Stomach smooth muscle (tissue), 2 donors: Measurements from ENCODE around the gene S100A9.
"Not testable (repeated sequence)": the region's sequence is repeated elsewhere in the genome, so short reads cannot be mapped to it uniquely, and the experiment has no call there.

Experiments
- H3K27ac ChIP-seq: one replicate; pipeline ENCODE4 v1.7.0; 2013; ENCODE audit warnings: mild to moderate bottlenecking, low read length, inconsistent platforms
- H3K27me3 ChIP-seq, 2 donors: one replicate each; pipeline ENCODE4 v1.7.0; 2013; ENCODE audit warnings: low read length in 2 of 2; ENCODE audit not compliant: insufficient read depth in 2 of 2, control insufficient read depth in 1 of 2
- H3K36me3 ChIP-seq, 2 donors: one replicate each; pipeline ENCODE4 v1.7.0; 2013; ENCODE audit warnings: low read length in 2 of 2; ENCODE audit not compliant: control insufficient read depth in 2 of 2, insufficient read depth in 2 of 2
- H3K4me1 ChIP-seq: one replicate; pipeline ENCODE4 v1.7.0; 2013; ENCODE audit warnings: low read length; ENCODE audit not compliant: control insufficient read depth, insufficient read depth
- H3K4me3 ChIP-seq, 2 donors: one replicate each; pipeline ENCODE4 v1.7.0; 2013; ENCODE audit warnings: low read length in 2 of 2
- H3K9ac ChIP-seq, 2 donors: one replicate each; pipeline ENCODE4 v1.7.0; 2013; ENCODE audit warnings: low read length in 2 of 2, mild to moderate bottlenecking in 1 of 2
- H3K9me3 ChIP-seq, 2 donors: one replicate each; pipeline ENCODE4 v1.7.0; 2013; ENCODE audit warnings: low read length in 2 of 2; ENCODE audit not compliant: control insufficient read depth in 2 of 2
- donor health status: healthy.
- donor health status: Pancreatic carcinoma.

Gene S100A9

DNA sequence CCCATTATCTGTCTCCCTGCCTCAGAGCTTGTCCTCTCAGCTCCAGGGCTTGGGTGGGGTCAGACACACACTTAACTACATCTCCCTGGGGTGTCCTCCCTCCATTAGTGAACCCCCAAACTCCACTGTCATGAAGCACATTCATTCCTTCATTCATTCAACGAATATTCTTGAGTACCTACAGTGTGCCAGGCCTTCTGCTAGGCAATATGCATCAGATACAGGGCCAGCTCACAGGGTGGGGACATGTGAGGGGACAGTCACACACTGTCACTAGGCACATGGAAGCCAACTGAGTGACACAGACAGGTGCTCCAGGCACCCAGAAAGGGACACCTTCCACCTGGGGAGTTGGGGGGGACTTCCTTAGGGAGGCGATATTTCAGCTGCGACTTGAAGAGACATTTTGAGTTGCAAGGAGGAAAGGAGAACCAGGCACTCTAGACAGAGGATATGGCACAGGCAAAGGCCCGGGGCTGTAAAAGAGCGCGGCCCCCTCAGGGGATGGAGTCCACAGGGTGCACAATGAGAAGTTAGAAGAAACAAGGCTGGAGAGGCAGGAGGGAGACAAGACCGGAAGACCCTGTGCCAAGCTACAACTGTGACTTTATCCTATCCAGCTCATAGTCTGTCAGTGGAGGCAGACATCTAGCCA, 41.9 kb downstream of the S100A9 start:
- no peaks in the 10 kb centered on the region for H3K36me3 ChIP-seq
- H3K4me3 ChIP-seq, result no peak overlapping the region
- peaks cover 2 to 9% of the 10 kb centered on the region in 2 donors for H3K27me3 ChIP-seq
- no peak overlapping the region for H3K9ac ChIP-seq
- no peak overlapping the region for H3K27ac ChIP-seq
- no peaks in the 10 kb centered on the region for H3K4me1 ChIP-seq
- H3K9me3 ChIP-seq, result no peaks in the 10 kb centered on the region

DNA sequence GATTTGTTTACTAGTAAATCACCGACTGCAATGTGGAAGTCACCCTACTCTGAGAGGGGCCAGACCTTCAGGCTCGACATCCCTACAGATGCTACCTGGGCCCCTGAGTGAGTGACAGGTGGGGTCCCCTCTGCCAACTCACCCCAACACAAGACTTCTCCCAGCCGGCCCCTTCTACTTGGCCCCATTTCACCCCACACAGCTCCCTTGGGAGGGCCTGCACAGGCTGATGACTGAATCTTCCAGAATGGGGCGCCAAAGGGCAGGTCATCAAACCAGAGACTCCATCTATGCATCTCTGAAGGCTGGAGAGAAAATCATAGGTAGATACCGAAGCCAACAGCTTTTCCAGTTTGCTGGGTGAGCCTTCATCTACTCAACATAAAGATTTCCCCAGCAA, 42.6 kb downstream of the S100A9 start:
- H3K9ac ChIP-seq, result no peak overlapping the region
- no peak overlapping the region for H3K4me3 ChIP-seq
- peaks cover 2 to 9% of the 10 kb centered on the region in 2 donors for H3K27me3 ChIP-seq
- H3K36me3 ChIP-seq, result no peaks in the 10 kb centered on the region
- H3K4me1 ChIP-seq, result no peaks in the 10 kb centered on the region
- peaks cover 0 to 2% of the 10 kb centered on the region in 2 donors for H3K9me3 ChIP-seq
- no peak overlapping the region for H3K27ac ChIP-seq

DNA sequence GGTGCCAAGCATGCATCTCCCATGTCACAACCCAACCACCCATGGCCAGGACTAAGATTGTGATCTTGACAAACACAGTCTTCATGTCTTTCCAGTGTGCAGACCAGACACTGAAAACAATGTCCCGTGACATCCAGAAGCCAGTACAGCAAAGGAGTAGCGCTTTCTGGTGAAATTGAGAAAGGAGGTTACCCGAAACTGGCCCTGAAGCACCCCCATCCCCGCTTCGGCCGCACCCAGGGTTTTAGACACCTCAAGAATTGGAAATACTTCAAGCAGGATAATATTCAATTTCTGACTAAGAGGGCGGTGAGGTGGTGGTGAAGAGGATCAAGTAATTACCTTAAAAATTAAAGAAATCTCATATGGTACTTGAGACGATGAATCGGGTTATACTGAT, 43.8 kb downstream of the S100A9 start:
- H3K27ac ChIP-seq, result no peak overlapping the region
- H3K9me3 ChIP-seq, result peaks cover 0 to 2% of the 10 kb centered on the region in 2 donors
- peaks cover 0 to 10% of the 10 kb centered on the region in 2 donors for H3K27me3 ChIP-seq
- H3K36me3 ChIP-seq, result no peaks in the 10 kb centered on the region
- no peak overlapping the region for H3K4me3 ChIP-seq
- no peak overlapping the region for H3K9ac ChIP-seq
- no peaks in the 10 kb centered on the region for H3K4me1 ChIP-seq

DNA sequence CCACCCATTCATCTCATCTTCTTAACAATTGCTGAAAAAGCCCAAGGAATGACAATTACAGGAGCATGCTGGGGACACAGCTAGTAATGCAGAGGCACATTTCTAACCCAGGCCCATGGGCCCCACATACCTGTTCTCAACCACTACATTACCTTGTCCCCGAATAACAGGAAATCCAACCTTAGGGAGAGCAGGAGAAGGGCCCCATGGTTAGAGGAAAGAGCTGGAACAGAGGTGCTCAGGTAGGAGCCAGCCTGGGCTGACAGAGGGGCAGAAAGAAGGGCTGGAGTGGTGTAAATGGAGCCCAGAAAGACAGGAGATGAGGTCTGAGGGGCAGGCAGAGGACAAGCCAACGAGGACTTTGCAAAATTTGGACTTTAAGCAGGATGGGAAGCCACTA, 44.6 kb downstream of the S100A9 start:
- H3K4me3 ChIP-seq, result no peak overlapping the region
- H3K4me1 ChIP-seq, result no peaks in the 10 kb centered on the region
- peaks cover 0 to 11% of the 10 kb centered on the region in 2 donors for H3K27me3 ChIP-seq
- H3K9me3 ChIP-seq, result peaks cover 0 to 2% of the 10 kb centered on the region in 2 donors
- no peak overlapping the region for H3K27ac ChIP-seq
- no peak overlapping the region for H3K9ac ChIP-seq
- no peaks in the 10 kb centered on the region for H3K36me3 ChIP-seq

DNA sequence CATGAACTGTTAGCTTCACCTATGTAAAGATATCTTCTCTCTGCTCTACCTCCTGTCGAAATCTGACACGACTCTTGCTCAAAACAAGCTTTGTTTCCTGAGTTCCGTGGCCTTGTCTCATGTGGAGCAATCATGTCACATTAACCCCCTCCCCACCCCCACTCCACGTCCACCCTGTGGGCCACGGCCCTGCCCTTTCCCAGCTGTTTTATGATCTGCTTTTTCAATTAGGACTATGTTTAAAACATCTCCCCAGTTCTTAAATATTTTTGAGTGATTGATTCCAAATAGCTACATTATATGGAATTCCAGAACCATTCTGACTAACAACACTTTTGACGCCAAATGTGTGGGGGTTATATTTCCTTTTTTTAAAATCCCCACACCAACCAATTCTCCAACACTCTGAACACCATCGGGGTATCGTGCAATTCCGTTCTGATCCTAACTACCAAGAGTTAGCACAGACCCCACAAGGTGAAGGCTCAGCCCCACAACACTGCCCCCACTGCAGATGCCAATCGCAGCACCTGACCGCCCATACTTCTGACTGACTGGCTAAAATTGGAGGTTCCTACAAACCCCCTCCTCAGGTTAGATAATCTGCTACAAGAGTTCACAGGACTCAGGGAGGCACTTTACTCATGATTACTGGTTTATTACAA, 45.9 kb downstream of the S100A9 start:
- Histone ChIP-seq H3K4me1 (no peaks in the 10 kb centered on the region), H3K9ac (no peak overlapping the region), H3K9me3 (peaks cover 0 to 2% of the 10 kb centered on the region in 2 donors), H3K36me3 (no peaks in the 10 kb centered on the region), H3K4me3 (no peak overlapping the region), H3K27ac (no peak overlapping the region), H3K27me3 (peaks cover 0 to 10% of the 10 kb centered on the region in 2 donors)

DNA sequence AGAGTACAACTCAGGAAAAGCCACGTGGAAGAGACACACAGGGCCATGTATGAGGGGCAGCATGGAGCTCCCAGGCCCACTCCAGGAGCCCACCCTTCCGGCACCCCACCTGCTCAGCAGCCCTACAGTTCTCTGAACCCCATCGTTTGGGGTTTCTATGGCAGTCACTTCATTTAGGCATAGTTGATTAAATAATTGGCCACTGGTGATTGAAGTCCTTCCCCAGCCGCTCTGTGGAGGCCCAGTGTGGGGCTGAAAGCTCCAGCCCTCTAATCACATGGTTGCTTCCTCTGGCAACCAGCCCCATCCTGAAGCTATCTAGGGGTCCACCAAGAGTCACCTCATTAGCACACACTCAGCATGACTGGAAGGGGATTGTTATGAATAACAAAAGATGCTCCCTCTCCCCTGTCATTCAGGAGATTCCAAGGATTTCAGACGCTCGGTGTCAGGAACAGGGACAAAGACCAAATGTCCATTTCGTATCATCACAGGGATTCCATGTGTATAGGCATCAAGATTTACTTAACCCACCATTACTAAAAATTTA, 46.5 kb downstream of the S100A9 start:
- H3K27ac ChIP-seq, result no peak overlapping the region
- no peaks in the 10 kb centered on the region for H3K4me1 ChIP-seq
- peaks cover 0 to 8% of the 10 kb centered on the region in 2 donors for H3K27me3 ChIP-seq
- no peaks in the 10 kb centered on the region for H3K36me3 ChIP-seq
- H3K9me3 ChIP-seq, result peaks cover 0 to 2% of the 10 kb centered on the region in 2 donors
- no peak overlapping the region for H3K4me3 ChIP-seq
- H3K9ac ChIP-seq, result no peak overlapping the region

DNA sequence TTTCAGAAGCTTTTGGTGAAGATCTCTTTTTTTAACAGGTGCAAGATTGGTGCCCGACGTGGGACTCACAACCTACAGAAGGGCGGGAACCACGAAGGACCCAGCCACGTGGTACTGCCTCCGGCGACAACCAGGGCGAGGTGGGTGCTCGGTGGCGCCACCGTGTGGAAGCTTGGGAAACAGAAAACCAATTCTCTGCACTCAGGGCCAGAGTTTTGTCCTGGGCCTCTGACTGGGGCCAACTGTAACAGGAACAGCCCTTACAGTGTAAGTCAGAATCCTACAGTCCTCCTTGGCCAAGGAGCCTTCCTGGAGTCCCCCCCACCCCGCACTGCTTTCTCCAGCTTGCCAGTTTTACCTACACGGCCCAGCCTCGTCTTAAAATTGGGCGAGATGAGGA, 47.1 kb downstream of the S100A9 start:
- no peaks in the 10 kb centered on the region for H3K4me1 ChIP-seq
- peaks cover 0 to 8% of the 10 kb centered on the region in 2 donors for H3K27me3 ChIP-seq
- peaks cover 0 to 2% of the 10 kb centered on the region in 2 donors for H3K9me3 ChIP-seq
- no peak overlapping the region for H3K9ac ChIP-seq
- H3K27ac ChIP-seq, result no peak overlapping the region
- H3K4me3 ChIP-seq, result no peak overlapping the region
- no peaks in the 10 kb centered on the region for H3K36me3 ChIP-seq

DNA sequence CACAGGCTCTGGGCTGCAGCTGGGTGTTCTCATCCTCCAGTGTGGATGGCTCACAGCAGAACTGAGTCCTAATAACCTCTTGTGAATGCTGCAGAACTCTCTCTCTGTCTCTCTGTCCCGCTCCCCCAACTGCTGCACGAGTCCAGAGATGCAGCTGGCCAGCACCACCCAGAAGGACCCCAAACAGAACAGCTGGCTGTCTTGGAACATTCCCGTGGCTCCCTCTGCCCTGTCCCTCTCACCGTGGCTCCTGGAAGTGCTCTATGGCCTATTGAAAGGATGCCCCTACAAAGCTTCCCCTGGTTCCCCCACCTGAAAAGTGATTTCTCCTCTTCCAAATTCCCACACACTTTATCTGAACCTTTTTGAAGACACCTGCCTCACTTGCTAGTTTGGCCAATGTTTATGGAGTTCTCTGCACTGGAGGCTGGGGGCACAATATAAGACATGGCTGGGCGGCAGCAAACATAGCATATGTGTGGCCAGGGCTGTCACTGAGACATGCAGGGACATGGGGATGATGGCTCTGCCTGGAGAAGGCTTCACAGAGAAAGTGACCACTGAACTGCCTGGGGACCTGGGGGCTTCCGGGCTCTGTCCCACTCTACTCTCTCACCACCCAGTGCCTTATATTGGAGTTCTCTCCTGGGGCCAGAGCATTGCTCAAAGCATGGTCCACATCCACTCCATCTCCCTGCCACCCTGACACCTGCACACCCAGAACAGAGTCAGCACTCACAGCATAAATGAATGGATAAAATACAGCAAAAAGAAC, 48.4 kb downstream of the S100A9 start:
- not testable (repeated sequence) for H3K4me1 ChIP-seq, H3K27me3 ChIP-seq, H3K4me3 ChIP-seq, H3K27ac ChIP-seq, H3K9ac ChIP-seq, H3K36me3 ChIP-seq, H3K9me3 ChIP-seq

DNA sequence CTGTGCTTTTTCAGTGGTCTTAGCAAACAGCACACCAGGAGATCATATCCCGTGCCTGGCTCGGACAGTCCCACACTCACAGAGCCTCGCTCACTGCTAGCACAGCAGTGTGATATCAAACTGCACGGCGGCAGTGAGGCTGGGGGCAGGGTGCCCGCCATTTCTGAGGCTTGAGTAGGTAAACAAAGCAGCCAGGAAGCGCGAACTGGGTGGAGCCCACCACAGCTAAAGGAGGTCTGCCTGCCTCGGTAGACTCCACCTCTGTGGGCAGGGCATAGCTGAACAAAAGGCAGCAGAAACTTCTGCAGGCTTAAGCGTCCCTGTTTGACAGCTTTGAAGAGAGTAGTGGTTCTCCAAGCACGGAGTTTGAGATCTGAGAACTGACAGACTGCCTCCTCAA, 49.6 kb downstream of the S100A9 start:
- H3K27ac ChIP-seq, H3K9me3 ChIP-seq, H3K4me3 ChIP-seq, H3K9ac ChIP-seq, H3K27me3 ChIP-seq, H3K36me3 ChIP-seq, H3K4me1 ChIP-seq: not testable (repeated sequence)
